ENCODE data around the gene MRTFA.
"Not testable (repeated sequence)": the region's sequence is repeated elsewhere in the genome, so short reads cannot be mapped to it uniquely, and the experiment has no call there.

The MRTFA gene

GRCh38 chr22:40593460-40594273, 42.9 kb downstream of the MRTFA start:
- Histone ChIP-seq H3K27ac (ENCODE audit: low read length) (no peak overlapping the region), H3K4me1 (ENCODE audit: control insufficient read depth in 1 of 2, insufficient read depth in 2 of 2, low read length in 2 of 2) (peaks cover 0 to 34% of the 10 kb centered on the region in 2 donors), H3K4me3 (ENCODE audit: low read depth in 1 of 2, low read length in 2 of 2) (no peak overlapping the region), H3K27me3 (ENCODE audit: low read depth, low read length) (no peaks in the 10 kb centered on the region), H3K9me3 (ENCODE audit: control insufficient read depth in 1 of 2, low read length in 2 of 2) (no peaks in the 10 kb centered on the region), H3K36me3 (ENCODE audit: control insufficient read depth in 1 of 2, insufficient read depth in 2 of 2, low read length in 2 of 2) (no peaks in the 10 kb centered on the region)

- H3K4me3 ChIP-seq (ENCODE audit: low read depth in 1 of 2, low read length in 2 of 2): no peak overlapping the region
- no peaks in the 10 kb centered on the region for H3K27me3 ChIP-seq (ENCODE audit: low read depth, low read length)
- H3K9me3 ChIP-seq (ENCODE audit: control insufficient read depth in 1 of 2, low read length in 2 of 2): no peaks in the 10 kb centered on the region
- peaks cover 0 to 29% of the 10 kb centered on the region in 2 donors for H3K4me1 ChIP-seq (ENCODE audit: control insufficient read depth in 1 of 2, insufficient read depth in 2 of 2, low read length in 2 of 2)
- H3K36me3 ChIP-seq (ENCODE audit: control insufficient read depth in 1 of 2, insufficient read depth in 2 of 2, low read length in 2 of 2): no peaks in the 10 kb centered on the region
- H3K27ac ChIP-seq (ENCODE audit: low read length): no peak overlapping the region
Observed at GRCh38 chr22:40592352-40593113, 44.0 kb downstream of the MRTFA start.

GRCh38 chr22:40588726-40589125, 47.8 kb downstream of the MRTFA start:
- Histone ChIP-seq H3K4me3 (ENCODE audit: low read depth in 1 of 2, low read length in 2 of 2) (no peak overlapping the region), H3K27me3 (ENCODE audit: low read depth, low read length) (no peaks in the 10 kb centered on the region), H3K36me3 (ENCODE audit: control insufficient read depth in 1 of 2, insufficient read depth in 2 of 2, low read length in 2 of 2) (no peaks in the 10 kb centered on the region), H3K27ac (ENCODE audit: low read length) (no peak overlapping the region), H3K9me3 (ENCODE audit: control insufficient read depth in 1 of 2, low read length in 2 of 2) (no peaks in the 10 kb centered on the region), H3K4me1 (ENCODE audit: control insufficient read depth in 1 of 2, insufficient read depth in 2 of 2, low read length in 2 of 2) (peaks cover 0 to 4% of the 10 kb centered on the region in 2 donors)

- Histone ChIP-seq H3K4me3 (ENCODE audit: low read depth in 1 of 2, low read length in 2 of 2) (no peak overlapping the region), H3K36me3 (ENCODE audit: control insufficient read depth in 1 of 2, insufficient read depth in 2 of 2, low read length in 2 of 2) (no peaks in the 10 kb centered on the region), H3K4me1 (ENCODE audit: control insufficient read depth in 1 of 2, insufficient read depth in 2 of 2, low read length in 2 of 2) (no peaks in the 10 kb centered on the region), H3K9me3 (ENCODE audit: control insufficient read depth in 1 of 2, low read length in 2 of 2) (no peaks in the 10 kb centered on the region), H3K27me3 (ENCODE audit: low read depth, low read length) (no peaks in the 10 kb centered on the region), H3K27ac (ENCODE audit: low read length) (no peak overlapping the region)
Observed at GRCh38 chr22:40586781-40587180, 49.7 kb downstream of the MRTFA start.

- Histone ChIP-seq H3K4me3 (ENCODE audit: low read depth in 1 of 2, low read length in 2 of 2) (no peak overlapping the region), H3K9me3 (ENCODE audit: control insufficient read depth in 1 of 2, low read length in 2 of 2) (no peaks in the 10 kb centered on the region), H3K27me3 (ENCODE audit: low read depth, low read length) (no peaks in the 10 kb centered on the region), H3K36me3 (ENCODE audit: control insufficient read depth in 1 of 2, insufficient read depth in 2 of 2, low read length in 2 of 2) (no peaks in the 10 kb centered on the region), H3K4me1 (ENCODE audit: control insufficient read depth in 1 of 2, insufficient read depth in 2 of 2, low read length in 2 of 2) (no peaks in the 10 kb centered on the region), H3K27ac (ENCODE audit: low read length) (no peak overlapping the region)
Observed at GRCh38 chr22:40585310-40585751, 51.2 kb downstream of the MRTFA start.

GRCh38 chr22:40584766-40585165, 51.8 kb downstream of the MRTFA start:
- H3K4me3 ChIP-seq (ENCODE audit: low read depth in 1 of 2, low read length in 2 of 2); H3K36me3 ChIP-seq (ENCODE audit: control insufficient read depth in 1 of 2, insufficient read depth in 2 of 2, low read length in 2 of 2); H3K27me3 ChIP-seq (ENCODE audit: low read depth, low read length); H3K27ac ChIP-seq (ENCODE audit: low read length); H3K4me1 ChIP-seq (ENCODE audit: control insufficient read depth in 1 of 2, insufficient read depth in 2 of 2, low read length in 2 of 2); H3K9me3 ChIP-seq (ENCODE audit: control insufficient read depth in 1 of 2, low read length in 2 of 2): not testable (repeated sequence)

GRCh38 chr22:40583053-40583741, 53.3 kb downstream of the MRTFA start:
- no peaks in the 10 kb centered on the region for H3K27me3 ChIP-seq (ENCODE audit: low read depth, low read length)
- no peaks in the 10 kb centered on the region for H3K36me3 ChIP-seq (ENCODE audit: control insufficient read depth in 1 of 2, insufficient read depth in 2 of 2, low read length in 2 of 2)
- no peaks in the 10 kb centered on the region for H3K4me1 ChIP-seq (ENCODE audit: control insufficient read depth in 1 of 2, insufficient read depth in 2 of 2, low read length in 2 of 2)
- H3K27ac ChIP-seq (ENCODE audit: low read length): no peak overlapping the region
- H3K4me3 ChIP-seq (ENCODE audit: low read depth in 1 of 2, low read length in 2 of 2): no peak overlapping the region
- H3K9me3 ChIP-seq (ENCODE audit: control insufficient read depth in 1 of 2, low read length in 2 of 2): no peaks in the 10 kb centered on the region

GRCh38 chr22:40582063-40582462, 54.5 kb downstream of the MRTFA start:
- Histone ChIP-seq H3K4me1 (ENCODE audit: control insufficient read depth in 1 of 2, insufficient read depth in 2 of 2, low read length in 2 of 2) (no peaks in the 10 kb centered on the region), H3K27me3 (ENCODE audit: low read depth, low read length) (no peaks in the 10 kb centered on the region), H3K9me3 (ENCODE audit: control insufficient read depth in 1 of 2, low read length in 2 of 2) (no peaks in the 10 kb centered on the region), H3K4me3 (ENCODE audit: low read depth in 1 of 2, low read length in 2 of 2) (no peak overlapping the region), H3K36me3 (ENCODE audit: control insufficient read depth in 1 of 2, insufficient read depth in 2 of 2, low read length in 2 of 2) (no peaks in the 10 kb centered on the region), H3K27ac (ENCODE audit: low read length) (no peak overlapping the region)

- H3K4me1 ChIP-seq (ENCODE audit: control insufficient read depth in 1 of 2, insufficient read depth in 2 of 2, low read length in 2 of 2): no peaks in the 10 kb centered on the region
- H3K27ac ChIP-seq (ENCODE audit: low read length): no peak overlapping the region
- H3K9me3 ChIP-seq (ENCODE audit: control insufficient read depth in 1 of 2, low read length in 2 of 2): no peaks in the 10 kb centered on the region
- H3K4me3 ChIP-seq (ENCODE audit: low read depth in 1 of 2, low read length in 2 of 2): no peak overlapping the region
- no peaks in the 10 kb centered on the region for H3K27me3 ChIP-seq (ENCODE audit: low read depth, low read length)
- H3K36me3 ChIP-seq (ENCODE audit: control insufficient read depth in 1 of 2, insufficient read depth in 2 of 2, low read length in 2 of 2): no peaks in the 10 kb centered on the region
Observed at GRCh38 chr22:40580631-40581030, 55.9 kb downstream of the MRTFA start.

- H3K36me3 ChIP-seq (ENCODE audit: control insufficient read depth in 1 of 2, insufficient read depth in 2 of 2, low read length in 2 of 2): no peaks in the 10 kb centered on the region
- H3K27ac ChIP-seq (ENCODE audit: low read length): no peak overlapping the region
- H3K27me3 ChIP-seq (ENCODE audit: low read depth, low read length): no peaks in the 10 kb centered on the region
- H3K4me3 ChIP-seq (ENCODE audit: low read depth in 1 of 2, low read length in 2 of 2): no peak overlapping the region
- H3K4me1 ChIP-seq (ENCODE audit: control insufficient read depth in 1 of 2, insufficient read depth in 2 of 2, low read length in 2 of 2): no peaks in the 10 kb centered on the region
- H3K9me3 ChIP-seq (ENCODE audit: control insufficient read depth in 1 of 2, low read length in 2 of 2): no peaks in the 10 kb centered on the region
Observed at GRCh38 chr22:40578171-40578570, 58.3 kb downstream of the MRTFA start.

GRCh38 chr22:40572976-40573375, 63.5 kb downstream of the MRTFA start:
- H3K36me3 ChIP-seq (ENCODE audit: control insufficient read depth in 1 of 2, insufficient read depth in 2 of 2, low read length in 2 of 2): peaks cover 0 to 9% of the 10 kb centered on the region in 2 donors
- H3K27me3 ChIP-seq (ENCODE audit: low read depth, low read length): no peaks in the 10 kb centered on the region
- H3K4me3 ChIP-seq (ENCODE audit: low read depth in 1 of 2, low read length in 2 of 2): no peak overlapping the region
- peaks cover 0 to 4% of the 10 kb centered on the region in 2 donors for H3K9me3 ChIP-seq (ENCODE audit: control insufficient read depth in 1 of 2, low read length in 2 of 2)
- no peak overlapping the region for H3K27ac ChIP-seq (ENCODE audit: low read length)
- no peaks in the 10 kb centered on the region for H3K4me1 ChIP-seq (ENCODE audit: control insufficient read depth in 1 of 2, insufficient read depth in 2 of 2, low read length in 2 of 2)

All from muscle layer of duodenum (tissue), 2 donors.